Measurements from ENCODE around the gene SPTY2D1. TPM values are rescaled to one million over a fixed set of nuclear protein-coding genes. Genes with fewer than 3 reads are reported as not detected.

The SPTY2D1 gene
- total and polyA plus RNA-seq, 2 experiments from 2014 or later, result 5.9 to 14.1 TPM

DNA sequence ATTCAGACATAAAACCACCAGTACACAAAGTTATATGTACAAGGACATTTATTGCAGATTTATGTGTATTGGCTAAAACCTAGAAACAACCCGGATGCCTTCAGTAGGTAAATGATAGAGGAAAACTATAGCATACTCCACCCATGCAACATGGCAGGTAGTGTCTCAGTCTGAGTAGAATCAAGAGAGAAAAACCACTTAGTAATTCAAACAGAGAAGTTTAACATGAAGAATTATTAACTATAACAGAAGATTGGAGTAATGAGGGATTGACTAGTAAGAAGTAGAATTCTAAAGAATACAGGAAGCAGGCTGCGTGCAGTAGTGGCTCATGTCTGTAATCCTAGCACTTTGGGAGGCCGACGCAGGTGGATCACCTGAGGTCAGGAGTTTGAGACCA is 16.2 kb upstream of the SPTY2D1 start:
- Mint-ChIP-seq H3K4me1 (peaks cover 2% of the 10 kb centered on the region; the same call in 1 of the 3 replicates), H3K9me3 (no peaks in the 10 kb centered on the region), H3K36me3 (ENCODE audit: low read depth) (no peaks in the 10 kb centered on the region), H3K27ac (no peak overlapping the region), H3K27me3 (ENCODE audit: insufficient read depth, low read depth, poor library complexity) (no peaks in the 10 kb centered on the region), H3K4me3 (no peak overlapping the region)
- Histone ChIP-seq H3K27ac (ENCODE audit: low read depth) (no peak overlapping the region), H3K4me3 (no peak overlapping the region), H3K9me2 (ENCODE audit: insufficient read depth) (no peaks in the 10 kb centered on the region), H3K4me1 (ENCODE audit: insufficient read depth) (no peaks in the 10 kb centered on the region), H4K20me1 (replicated peaks; ENCODE audit: insufficient read depth) (no peaks in the 10 kb centered on the region), H3F3A (replicated peaks; ENCODE audit: low read depth) (no peaks in the 10 kb centered on the region), H3K79me2 (replicated peaks; ENCODE audit: insufficient read depth) (no peaks in the 10 kb centered on the region), H3K27me3 (ENCODE audit: insufficient read depth) (no peaks in the 10 kb centered on the region), H3K4me2 (no peak overlapping the region), H3K36me3 (ENCODE audit: insufficient read depth) (no peaks in the 10 kb centered on the region), H2AFZ (peak overlapping the region; percentile 97)
- DNase-seq (ENCODE audit: low spot score) (no peak), ATAC-seq (no peak)
- TF ChIP-seq NANOG (IDR thresholded peaks at IDR 0.05; ENCODE audit: borderline replicate concordance), result no peak
- TF ChIP-seq STAT1 (IDR thresholded peaks at IDR 0.05; ENCODE audit: unreplicated experiment), result no peak
- TF ChIP-seq EZH2phosphoT487 (IDR thresholded peaks at IDR 0.05; ENCODE audit: unreplicated experiment), result no peak
- TF ChIP-seq, protein P1, sequence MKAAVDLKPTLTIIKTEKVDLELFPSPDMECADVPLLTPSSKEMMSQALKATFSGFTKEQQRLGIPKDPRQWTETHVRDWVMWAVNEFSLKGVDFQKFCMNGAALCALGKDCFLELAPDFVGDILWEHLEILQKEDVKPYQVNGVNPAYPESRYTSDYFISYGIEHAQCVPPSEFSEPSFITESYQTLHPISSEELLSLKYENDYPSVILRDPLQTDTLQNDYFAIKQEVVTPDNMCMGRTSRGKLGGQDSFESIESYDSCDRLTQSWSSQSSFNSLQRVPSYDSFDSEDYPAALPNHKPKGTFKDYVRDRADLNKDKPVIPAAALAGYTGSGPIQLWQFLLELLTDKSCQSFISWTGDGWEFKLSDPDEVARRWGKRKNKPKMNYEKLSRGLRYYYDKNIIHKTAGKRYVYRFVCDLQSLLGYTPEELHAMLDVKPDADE (IDR thresholded peaks at IDR 0.05), result no peak
- TF ChIP-seq ZNF331 (CRISPR knock-in tag; IDR thresholded peaks at IDR 0.05; ENCODE audit: low read depth), result no peak
- TF ChIP-seq, protein P2, sequence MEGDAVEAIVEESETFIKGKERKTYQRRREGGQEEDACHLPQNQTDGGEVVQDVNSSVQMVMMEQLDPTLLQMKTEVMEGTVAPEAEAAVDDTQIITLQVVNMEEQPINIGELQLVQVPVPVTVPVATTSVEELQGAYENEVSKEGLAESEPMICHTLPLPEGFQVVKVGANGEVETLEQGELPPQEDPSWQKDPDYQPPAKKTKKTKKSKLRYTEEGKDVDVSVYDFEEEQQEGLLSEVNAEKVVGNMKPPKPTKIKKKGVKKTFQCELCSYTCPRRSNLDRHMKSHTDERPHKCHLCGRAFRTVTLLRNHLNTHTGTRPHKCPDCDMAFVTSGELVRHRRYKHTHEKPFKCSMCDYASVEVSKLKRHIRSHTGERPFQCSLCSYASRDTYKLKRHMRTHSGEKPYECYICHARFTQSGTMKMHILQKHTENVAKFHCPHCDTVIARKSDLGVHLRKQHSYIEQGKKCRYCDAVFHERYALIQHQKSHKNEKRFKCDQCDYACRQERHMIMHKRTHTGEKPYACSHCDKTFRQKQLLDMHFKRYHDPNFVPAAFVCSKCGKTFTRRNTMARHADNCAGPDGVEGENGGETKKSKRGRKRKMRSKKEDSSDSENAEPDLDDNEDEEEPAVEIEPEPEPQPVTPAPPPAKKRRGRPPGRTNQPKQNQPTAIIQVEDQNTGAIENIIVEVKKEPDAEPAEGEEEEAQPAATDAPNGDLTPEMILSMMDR (conservative IDR thresholded peaks at IDR 0.05; ENCODE audit: low read depth in 2 of 2), result no peak
- TF ChIP-seq CREB1 (CRISPR knock-in tag; IDR thresholded peaks at IDR 0.05; ENCODE audit: low read depth), result no peak
- no peak for TF ChIP-seq JUNB (IDR thresholded peaks at IDR 0.05; ENCODE audit: unreplicated experiment)
- no peak for TF ChIP-seq EZH2 (IDR thresholded peaks at IDR 0.05; ENCODE audit: low read depth, unreplicated experiment)
- no peak for TF ChIP-seq POLR2AphosphoS5 (IDR thresholded peaks at IDR 0.05; ENCODE audit: low read depth)
- TF ChIP-seq, protein P3, sequence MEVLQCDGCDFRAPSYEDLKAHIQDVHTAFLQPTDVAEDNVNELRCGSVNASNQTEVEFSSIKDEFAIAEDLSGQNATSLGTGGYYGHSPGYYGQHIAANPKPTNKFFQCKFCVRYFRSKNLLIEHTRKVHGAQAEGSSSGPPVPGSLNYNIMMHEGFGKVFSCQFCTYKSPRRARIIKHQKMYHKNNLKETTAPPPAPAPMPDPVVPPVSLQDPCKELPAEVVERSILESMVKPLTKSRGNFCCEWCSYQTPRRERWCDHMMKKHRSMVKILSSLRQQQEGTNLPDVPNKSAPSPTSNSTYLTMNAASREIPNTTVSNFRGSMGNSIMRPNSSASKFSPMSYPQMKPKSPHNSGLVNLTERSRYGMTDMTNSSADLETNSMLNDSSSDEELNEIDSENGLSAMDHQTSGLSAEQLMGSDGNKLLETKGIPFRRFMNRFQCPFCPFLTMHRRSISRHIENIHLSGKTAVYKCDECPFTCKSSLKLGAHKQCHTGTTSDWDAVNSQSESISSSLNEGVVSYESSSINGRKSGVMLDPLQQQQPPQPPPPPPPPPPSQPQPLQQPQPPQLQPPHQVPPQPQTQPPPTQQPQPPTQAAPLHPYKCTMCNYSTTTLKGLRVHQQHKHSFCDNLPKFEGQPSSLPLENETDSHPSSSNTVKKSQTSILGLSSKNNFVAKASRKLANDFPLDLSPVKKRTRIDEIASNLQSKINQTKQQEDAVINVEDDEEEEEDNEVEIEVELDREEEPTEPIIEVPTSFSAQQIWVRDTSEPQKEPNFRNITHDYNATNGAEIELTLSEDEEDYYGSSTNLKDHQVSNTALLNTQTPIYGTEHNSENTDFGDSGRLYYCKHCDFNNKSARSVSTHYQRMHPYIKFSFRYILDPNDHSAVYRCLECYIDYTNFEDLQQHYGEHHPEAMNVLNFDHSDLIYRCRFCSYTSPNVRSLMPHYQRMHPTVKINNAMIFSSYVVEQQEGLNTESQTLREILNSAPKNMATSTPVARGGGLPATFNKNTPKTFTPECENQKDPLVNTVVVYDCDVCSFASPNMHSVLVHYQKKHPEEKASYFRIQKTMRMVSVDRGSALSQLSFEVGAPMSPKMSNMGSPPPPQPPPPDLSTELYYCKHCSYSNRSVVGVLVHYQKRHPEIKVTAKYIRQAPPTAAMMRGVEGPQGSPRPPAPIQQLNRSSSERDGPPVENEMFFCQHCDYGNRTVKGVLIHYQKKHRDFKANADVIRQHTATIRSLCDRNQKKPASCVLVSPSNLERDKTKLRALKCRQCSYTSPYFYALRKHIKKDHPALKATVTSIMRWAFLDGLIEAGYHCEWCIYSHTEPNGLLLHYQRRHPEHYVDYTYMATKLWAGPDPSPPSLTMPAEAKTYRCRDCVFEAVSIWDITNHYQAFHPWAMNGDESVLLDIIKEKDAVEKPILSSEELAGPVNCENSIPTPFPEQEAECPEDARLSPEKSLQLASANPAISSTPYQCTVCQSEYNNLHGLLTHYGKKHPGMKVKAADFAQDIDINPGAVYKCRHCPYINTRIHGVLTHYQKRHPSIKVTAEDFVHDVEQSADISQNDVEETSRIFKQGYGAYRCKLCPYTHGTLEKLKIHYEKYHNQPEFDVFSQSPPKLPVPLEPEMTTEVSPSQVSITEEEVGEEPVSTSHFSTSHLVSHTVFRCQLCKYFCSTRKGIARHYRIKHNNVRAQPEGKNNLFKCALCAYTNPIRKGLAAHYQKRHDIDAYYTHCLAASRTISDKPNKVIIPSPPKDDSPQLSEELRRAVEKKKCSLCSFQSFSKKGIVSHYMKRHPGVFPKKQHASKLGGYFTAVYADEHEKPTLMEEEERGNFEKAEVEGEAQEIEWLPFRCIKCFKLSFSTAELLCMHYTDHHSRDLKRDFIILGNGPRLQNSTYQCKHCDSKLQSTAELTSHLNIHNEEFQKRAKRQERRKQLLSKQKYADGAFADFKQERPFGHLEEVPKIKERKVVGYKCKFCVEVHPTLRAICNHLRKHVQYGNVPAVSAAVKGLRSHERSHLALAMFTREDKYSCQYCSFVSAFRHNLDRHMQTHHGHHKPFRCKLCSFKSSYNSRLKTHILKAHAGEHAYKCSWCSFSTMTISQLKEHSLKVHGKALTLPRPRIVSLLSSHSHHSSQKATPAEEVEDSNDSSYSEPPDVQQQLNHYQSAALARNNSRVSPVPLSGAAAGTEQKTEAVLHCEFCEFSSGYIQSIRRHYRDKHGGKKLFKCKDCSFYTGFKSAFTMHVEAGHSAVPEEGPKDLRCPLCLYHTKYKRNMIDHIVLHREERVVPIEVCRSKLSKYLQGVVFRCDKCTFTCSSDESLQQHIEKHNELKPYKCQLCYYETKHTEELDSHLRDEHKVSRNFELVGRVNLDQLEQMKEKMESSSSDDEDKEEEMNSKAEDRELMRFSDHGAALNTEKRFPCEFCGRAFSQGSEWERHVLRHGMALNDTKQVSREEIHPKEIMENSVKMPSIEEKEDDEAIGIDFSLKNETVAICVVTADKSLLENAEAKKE (CRISPR knock-in tag; IDR thresholded peaks at IDR 0.05), result no peak
- TF ChIP-seq, protein P4, sequence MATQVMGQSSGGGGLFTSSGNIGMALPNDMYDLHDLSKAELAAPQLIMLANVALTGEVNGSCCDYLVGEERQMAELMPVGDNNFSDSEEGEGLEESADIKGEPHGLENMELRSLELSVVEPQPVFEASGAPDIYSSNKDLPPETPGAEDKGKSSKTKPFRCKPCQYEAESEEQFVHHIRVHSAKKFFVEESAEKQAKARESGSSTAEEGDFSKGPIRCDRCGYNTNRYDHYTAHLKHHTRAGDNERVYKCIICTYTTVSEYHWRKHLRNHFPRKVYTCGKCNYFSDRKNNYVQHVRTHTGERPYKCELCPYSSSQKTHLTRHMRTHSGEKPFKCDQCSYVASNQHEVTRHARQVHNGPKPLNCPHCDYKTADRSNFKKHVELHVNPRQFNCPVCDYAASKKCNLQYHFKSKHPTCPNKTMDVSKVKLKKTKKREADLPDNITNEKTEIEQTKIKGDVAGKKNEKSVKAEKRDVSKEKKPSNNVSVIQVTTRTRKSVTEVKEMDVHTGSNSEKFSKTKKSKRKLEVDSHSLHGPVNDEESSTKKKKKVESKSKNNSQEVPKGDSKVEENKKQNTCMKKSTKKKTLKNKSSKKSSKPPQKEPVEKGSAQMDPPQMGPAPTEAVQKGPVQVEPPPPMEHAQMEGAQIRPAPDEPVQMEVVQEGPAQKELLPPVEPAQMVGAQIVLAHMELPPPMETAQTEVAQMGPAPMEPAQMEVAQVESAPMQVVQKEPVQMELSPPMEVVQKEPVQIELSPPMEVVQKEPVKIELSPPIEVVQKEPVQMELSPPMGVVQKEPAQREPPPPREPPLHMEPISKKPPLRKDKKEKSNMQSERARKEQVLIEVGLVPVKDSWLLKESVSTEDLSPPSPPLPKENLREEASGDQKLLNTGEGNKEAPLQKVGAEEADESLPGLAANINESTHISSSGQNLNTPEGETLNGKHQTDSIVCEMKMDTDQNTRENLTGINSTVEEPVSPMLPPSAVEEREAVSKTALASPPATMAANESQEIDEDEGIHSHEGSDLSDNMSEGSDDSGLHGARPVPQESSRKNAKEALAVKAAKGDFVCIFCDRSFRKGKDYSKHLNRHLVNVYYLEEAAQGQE (IDR thresholded peaks at IDR 0.05; ENCODE audit: unreplicated experiment), result no peak
- no peak for TF ChIP-seq ZNF114 (CRISPR knock-in tag; IDR thresholded peaks at IDR 0.05)

All from GM23338 (cell line).